Ovary (tissue), 3 donors: ENCODE measurements around the gene TCF4.

Source experiments
- CTCF ChIP-seq, 3 donors: fragments of 450-650 bp in 2 of 3; fragments of 200-600 bp in 1 of 3; IDR thresholded peaks; one replicate each; pipeline versions ENCODE4 v1.5.1 to v1.8.0; 2016 to 2022; ENCODE audit warnings: antibody characterized with exemption in 3 of 3, mild to moderate bottlenecking in 1 of 3
- EP300 ChIP-seq: sonication (generic); formaldehyde crosslinking; IDR thresholded peaks from one replicate; pipeline ENCODE4 v1.6.1; 2017; ENCODE audit warnings: antibody characterized with exemption
- POLR2A ChIP-seq: fragments of 450-650 bp; IDR thresholded peaks from one replicate; pipeline ENCODE4 v1.6.1; 2017; ENCODE audit warnings: antibody characterized with exemption, mild to moderate bottlenecking, moderate library complexity
- donor health status: DM: no; HTN: no; CAD: no.

GRCh38 chr18:55407191-55407590 is 180.8 kb downstream of the TCF4 start:
- TF ChIP-seq CTCF (IDR thresholded peaks at IDR 0.05) (no peak), EP300 (no peak), POLR2A (no peak)
